Retinal pigment epithelial cell (primary cell): ENCODE measurements around the gene HES3.

Experiments used
- DNase-seq: peaks from one replicate; pipeline ENCODE4 v3.0.0-alpha.2; 2010; ENCODE audit warnings: low read depth
- H3K4me3 ChIP-seq: 2 replicates; pipeline ENCODE4 v1.5.1; 2011; ENCODE audit warnings: mild to moderate bottlenecking, low read length, control low read depth, moderate library complexity
- CTCF ChIP-seq: conservative IDR thresholded peaks from 2 replicates; pipeline ENCODE4 v1.5.1; 2011; ENCODE audit warnings: low read depth, low read length, control low read depth, inconsistent platforms

HES3 gene

GRCh38 chr1:6272452-6272851, 28.5 kb downstream of the HES3 start:
- no peak for TF ChIP-seq CTCF
- no peak for DNase-seq
- no peak overlapping the region for H3K4me3 ChIP-seq

- H3K4me3 ChIP-seq, result no peak overlapping the region
- peak; percentile 37 for TF ChIP-seq CTCF
- DNase-seq, result no peak
Measured at GRCh38 chr1:6272868-6273267, 28.9 kb downstream of the HES3 start.

- TF ChIP-seq CTCF, result no peak
Measured at GRCh38 chr1:6273380-6273891, 29.5 kb downstream of the HES3 start.

GRCh38 chr1:6274102-6274501, 30.1 kb downstream of the HES3 start:
- no peak for TF ChIP-seq CTCF
- no peak overlapping the region for H3K4me3 ChIP-seq
- DNase-seq, result no peak

More at GRCh38 chr1:6273380-6273891, 29.5 kb downstream of the HES3 start:
- H3K4me3 ChIP-seq, result no peak overlapping the region
- DNase-seq, result peak; percentile 47

- TF ChIP-seq CTCF, result no peak
- H3K4me3 ChIP-seq, result no peak overlapping the region
- no peak for DNase-seq
Measured at GRCh38 chr1:6274622-6275139, 30.7 kb downstream of the HES3 start.

DNA sequence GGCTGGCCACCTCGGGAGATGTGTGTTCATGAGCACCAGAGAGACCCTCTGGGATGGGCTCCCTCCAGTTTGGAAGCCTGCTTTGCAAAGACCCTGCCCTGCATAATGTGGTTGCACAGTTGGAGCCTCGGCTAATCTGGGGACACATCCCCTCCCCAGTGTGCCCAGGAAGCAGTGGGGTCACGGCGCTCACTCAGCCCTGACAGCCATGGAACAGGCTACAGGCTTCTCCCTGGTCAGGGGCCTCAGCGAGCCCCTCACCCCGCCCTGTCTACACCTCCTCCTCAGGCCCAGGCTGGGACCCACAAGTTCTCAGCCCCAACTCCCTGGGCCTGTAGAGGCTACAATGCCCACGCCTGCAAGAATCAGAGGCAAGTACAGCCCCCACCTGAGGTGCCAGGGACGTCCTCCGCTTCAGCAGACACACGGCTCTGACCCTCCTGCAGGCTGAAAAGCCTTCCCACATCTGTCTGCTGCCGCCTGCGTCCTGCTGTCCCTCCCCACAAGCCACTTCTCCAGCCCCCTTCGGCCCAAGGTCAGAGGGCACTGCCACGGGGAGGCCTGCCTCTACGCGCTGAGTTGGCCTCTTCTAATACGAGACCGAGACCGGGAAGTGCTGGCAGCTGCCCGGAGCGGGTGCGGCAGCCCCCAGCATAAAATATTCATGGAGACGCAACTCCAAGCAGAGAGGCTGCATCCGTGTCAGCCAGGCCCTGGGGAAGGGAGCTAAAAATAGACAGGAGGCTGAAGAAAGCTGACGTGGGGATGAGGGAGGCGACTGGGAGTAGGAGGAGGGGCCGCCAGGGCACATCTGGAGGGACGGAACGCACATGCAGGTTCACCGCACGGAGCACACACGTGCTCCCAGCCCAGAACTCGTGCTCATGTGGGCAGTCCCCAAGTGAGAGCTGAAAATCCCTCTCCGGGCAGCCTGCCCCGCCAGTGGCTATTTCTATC, 32.1 kb downstream of the HES3 start:
- H3K4me3 ChIP-seq, result no peak overlapping the region
- peak; percentile 65 for DNase-seq

More for the DNA sequence above, 32.1 kb downstream of the HES3 start:
- TF ChIP-seq CTCF, result no peak
